HG02759 (cell line): Measurements from ENCODE around the gene UNC79.

Source experiments
- ATAC-seq: cut with Tn5 transposase; IDR thresholded peaks from one replicate; pipeline ENCODE4 v1.9.1; 2021; ENCODE audit warnings: mild to moderate bottlenecking, moderate library complexity; ENCODE audit not compliant: unreplicated experiment

UNC79 gene

DNA sequence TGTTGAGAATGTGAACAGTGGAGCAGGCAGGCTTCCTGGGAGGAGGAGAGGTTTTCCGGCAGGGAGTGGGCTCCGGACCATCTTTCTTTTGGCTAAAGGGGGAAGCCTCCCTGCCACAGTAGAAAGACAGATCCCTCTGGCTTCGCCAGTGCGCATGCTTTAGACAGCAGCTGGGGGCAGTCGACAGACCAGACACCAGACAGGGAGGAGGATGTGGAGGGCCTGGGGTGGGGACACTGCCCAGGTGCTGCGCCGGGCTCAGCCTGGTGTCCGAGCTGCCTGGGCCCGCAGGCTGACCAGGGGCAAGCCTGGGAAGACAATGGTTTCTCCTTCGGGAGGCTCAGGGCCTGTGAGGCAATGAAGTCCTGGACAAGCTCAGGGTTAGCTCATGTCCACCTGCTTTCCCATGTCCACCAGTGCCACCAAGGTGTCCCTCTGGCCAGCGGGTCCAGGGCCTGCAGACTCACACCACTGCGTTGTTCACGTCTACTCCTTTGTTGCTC is 290.3 kb downstream of the UNC79 start:
- no peak for ATAC-seq

DNA sequence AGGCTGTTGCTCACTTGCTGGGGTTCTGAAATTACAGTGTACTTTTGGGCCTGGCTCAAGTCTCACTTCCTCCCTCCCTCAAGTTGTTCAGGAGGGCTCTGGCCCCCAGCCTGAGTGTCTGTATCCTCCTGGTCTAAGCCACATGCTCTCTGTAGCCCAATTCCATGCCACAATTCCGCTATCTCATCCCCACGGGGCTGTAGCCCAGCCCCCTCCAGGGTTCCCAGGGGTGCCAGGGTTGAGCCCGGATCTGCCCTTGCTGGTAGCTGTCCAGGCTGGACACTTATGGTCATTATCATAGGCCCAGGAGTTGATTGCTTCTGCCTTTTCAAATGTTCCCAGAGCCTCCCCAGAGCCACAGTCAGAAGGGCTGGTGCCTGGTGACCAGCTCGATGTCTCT is 292.3 kb downstream of the UNC79 start:
- ATAC-seq: no peak

DNA sequence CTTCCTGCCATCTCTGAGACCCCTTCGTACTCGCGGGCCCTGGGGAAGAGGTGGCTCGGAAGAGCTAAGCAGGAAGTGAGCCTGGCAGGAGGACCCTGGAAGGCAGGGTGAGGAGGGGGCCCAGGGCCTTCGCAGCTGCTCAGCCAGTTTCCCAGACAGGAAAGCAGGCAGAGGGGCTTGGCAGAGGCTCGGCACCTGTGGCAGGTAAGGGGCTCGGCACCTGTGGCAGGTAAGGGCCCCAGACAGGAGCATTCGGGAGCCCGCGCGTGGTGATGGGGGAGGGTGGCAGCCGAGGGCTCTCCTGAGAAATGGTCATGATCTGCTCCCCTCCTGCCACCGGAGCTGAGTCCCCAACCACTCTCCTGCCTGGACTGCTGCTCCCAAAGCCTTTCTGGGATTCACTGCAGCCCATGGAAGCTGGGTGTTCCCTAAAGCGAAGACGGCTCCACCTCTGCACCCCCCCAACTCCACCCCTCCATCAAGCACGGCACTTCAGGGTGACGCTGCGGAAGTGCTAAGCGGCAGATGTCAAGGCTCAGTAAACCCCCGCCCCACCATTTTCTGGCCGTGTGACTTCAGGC is 294.4 kb downstream of the UNC79 start:
- ATAC-seq: no peak

DNA sequence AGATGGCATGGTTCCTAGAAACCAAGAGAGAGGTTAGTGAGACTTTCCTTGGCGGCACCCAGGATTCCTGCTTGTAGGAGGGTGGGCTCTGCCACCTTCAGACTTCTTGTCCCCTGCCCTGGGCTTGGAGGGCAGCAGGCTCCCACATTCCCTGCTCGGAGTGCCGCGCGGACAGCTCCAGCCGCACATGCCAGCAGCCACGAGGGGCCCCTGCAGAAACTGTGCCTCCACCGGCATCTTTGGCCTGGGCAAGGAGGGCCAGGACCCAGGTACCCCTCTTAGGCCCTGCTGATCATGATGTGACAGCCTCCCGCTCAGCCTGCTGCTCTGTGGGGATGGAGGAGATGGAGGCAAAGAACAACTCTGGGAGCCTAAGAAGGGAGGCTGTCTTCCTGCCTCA is 295.3 kb downstream of the UNC79 start:
- no peak for ATAC-seq

DNA sequence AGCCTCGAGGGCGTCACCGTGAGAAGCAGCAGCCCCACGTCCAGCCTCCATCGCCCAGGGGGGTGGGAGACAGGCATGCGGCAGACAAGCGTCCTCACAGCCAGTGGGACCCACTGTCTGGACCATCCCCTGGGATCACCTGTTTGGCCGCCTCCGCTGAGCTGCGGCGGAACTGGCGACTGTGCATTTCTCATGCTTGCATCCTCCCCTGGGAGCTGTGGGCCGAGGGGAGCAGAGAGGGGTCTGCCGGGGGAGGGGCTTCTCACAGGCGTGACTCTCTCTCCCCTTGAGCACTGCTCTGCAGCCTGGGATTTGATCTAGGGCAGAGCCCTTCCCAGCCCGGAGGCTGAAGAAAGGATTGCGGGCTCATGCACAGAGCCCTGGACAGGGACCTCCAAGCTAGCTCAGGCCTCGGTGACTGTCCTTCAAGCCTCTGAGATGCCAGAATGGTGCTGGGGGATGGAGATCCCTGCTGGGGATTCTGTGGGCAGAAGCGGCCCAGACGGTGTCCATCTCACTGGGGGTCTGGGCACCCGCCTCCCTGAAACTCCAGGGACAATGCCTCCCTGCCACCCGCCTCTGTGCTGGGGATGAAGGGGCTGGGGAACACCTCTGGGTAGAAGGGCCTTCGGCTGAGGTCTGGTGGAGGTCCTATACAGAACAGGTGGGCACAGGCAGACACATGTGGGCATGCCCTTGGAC is 296.5 kb downstream of the UNC79 start:
- ATAC-seq: no peak

DNA sequence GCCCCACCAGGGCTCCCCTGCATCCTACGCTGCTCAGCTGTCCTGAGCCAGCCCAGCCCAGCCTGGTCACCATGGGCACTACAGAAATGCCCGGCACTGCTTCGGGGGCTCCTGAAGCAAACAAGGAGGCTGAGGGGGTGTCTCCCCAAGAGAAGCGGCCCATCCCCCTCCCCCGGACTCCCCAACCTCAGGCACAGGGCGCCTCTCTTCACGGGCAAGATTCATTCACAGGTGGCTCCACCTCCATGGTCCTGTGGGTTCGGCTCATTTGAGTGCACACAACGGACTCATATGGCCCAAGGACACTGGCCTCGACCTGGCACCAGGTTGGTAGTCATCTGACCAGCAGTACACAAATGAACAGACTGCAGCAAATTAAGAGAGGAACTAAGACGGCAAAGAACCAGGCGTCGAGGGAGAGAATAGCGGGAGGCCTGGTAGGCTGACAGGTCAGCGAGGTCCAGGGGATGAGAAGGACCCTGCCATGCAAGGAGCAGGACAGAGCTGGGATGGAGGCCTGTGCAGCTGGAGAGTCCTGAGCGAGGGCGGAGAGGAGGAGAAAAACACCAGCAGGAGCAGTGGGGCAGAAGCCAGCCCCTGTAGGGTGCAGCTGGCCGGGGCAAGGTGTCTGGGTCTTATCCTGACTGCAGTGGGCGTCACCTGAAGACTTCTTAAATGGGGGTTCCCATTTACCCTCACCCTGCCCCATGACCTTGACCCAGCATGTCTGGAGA is 297.3 kb downstream of the UNC79 start:
- ATAC-seq: no peak

DNA sequence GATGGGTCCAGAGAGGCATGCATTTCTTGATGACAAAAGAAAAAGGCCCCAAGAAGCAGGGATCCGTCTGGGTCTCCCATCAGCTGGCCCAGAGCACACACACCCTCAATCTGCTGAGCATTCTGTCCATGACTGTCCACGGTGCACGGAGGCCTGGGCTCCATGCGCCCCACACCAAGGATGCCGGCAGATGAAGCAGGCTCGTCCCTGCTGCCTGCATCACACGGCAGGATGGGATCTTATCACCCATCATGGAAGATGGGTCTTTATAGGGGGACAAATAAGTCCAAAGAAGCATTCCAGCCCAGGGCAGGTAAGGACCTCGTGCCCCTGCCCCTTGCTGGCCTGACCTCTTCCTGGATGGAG is 297.9 kb downstream of the UNC79 start:
- ATAC-seq: no peak

DNA sequence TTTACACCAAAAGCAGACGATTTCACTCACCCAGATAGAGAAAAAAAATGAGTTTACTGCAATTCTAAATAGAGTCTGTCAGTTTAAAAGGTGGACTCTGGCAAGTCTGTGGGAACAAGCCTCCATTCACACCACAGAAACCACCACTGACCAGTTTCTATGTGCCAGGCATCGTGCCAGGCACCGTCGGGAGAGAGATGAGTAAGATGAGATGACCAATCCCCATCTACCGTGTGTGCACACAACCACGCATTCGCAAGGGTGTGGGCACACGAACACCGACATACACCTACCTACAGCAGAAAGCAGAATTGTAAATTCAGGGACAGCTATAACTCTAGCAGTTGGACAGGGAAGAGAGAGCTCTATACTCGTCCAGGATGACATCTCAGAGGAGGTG is 299.3 kb downstream of the UNC79 start:
- no peak for ATAC-seq

DNA sequence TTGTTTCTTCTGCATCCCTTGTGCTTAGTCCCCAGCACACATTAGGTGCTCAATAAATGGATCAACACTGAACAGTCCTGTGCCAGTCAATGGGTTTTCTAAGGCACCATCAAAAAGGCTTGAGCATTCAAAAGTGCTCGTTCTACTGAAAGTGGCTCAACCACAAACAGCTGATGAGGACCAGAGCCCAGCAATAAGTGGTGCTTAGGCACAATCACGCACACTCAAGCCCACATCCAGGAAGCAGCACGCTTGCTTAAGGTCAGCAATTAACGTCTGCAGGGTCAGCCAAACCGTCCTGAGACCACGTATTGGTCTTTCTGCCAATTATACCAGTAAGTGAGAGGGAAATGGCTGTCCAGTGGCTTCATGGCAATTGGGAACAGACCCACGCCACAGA is 301.0 kb downstream of the UNC79 start:
- ATAC-seq: no peak

DNA sequence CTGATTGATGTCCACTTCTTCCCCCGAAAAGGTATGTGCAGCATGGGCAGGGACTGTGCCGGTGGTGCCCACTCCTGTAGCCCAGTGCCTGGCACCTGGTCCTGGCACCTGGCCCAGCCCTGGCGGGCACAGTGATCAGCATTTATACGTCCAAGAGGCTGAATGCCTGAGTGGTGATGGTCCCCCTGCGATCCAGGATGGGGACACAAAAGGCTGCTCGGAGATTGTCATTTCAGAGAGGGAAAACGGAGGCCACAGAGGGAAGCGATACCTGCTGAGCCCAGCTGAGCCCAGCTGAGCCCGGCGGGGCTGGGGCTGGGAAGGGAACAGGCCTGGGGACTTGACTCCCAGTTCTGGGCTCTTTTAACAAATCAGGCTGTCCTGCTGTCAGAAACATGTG is 301.8 kb downstream of the UNC79 start:
- ATAC-seq: no peak

DNA sequence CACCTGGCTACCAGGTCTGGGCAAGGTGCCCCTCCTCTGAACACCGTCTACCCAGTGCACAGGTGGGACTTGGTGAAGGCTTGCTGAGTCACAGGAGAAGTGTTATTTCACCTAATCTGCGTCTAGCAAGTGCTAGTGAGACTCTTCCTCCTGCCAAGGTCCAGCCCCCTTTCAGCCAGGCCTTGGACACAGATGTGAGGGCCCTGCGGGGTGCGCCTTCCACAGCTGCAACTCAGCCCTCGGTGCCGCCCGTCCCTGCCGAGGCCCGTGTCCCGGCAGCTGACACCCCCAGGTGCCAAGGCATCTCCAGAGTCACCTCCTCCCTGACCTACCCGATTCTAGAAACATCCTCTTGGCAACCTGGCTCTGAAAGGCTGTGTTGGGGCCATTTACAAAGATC is 302.5 kb downstream of the UNC79 start:
- ATAC-seq: no peak

DNA sequence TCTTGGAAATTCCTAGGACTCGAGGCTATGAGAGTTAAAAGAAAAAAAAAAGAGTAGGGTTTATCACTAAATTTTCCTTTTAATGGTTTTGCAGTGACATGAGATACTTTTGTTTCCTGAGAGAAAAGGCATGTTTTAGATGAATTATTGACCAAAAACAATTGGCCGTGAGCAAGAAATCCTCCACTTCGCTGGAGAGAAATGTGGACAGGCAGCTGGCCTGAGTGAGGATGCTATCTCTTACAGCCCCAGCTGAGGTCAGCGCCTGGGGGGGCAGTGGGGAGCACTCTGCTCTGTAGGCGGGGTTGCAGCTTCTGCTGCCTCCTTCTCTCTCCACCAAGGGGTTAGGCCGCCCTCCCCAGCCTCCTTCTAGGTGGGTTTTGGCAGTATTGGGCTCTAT is 302.9 kb downstream of the UNC79 start:
- ATAC-seq: no peak

DNA sequence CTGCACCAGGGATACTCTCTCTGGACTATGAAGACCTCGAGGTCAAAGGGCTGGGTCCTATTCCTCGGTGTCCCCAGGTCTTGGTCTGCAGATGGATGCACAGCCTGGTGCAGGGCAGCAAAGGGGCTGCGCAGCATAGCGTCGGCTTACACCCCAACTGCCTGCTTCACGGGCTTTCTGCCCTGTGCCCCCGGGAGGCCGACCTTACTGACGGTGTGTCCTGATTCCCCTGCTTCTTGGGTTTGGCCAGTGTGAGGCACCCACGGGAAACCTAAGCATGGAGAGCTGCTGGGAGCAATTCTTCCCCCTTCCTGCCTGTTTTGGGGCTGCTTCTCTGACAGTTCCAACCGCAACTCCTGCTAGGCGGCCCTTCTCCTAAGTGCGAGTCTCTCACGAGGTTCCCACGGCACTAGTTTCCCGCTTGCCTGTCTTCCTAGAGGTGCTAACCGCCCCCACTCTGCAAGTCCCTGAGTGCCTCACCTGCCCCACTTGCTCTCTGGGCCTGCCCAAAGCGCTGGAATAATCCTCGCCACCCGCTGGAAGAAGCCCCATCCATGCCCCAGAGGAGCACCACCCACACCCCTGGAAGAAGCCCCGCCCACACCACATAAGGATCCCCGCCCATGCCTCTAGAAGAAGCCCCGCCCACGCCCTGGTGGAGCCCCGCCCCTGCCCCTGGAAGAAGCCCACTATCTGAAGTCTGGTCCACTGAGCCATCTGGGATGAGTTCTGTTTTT is 303.5 kb downstream of the UNC79 start:
- ATAC-seq: no peak

DNA sequence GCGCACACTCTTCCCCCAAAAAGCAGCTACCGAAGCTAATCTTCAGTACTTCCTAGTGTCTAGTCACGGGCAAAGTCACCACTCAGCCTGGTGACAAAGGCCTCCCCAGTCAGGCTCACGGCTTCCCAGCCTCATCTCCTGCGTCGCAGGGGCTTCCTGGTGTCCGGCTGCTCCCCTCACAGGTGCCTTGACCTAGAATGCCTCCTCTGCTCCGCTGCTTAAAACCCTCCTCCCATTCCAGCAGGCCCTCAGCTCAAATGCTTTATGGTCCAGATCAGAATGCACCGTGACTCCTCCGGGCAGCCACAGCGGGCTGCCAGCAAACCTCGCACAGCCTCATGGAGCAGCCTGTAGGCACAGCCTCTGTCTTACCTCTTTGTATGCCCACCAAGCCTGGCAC is 304.5 kb downstream of the UNC79 start:
- ATAC-seq: no peak

DNA sequence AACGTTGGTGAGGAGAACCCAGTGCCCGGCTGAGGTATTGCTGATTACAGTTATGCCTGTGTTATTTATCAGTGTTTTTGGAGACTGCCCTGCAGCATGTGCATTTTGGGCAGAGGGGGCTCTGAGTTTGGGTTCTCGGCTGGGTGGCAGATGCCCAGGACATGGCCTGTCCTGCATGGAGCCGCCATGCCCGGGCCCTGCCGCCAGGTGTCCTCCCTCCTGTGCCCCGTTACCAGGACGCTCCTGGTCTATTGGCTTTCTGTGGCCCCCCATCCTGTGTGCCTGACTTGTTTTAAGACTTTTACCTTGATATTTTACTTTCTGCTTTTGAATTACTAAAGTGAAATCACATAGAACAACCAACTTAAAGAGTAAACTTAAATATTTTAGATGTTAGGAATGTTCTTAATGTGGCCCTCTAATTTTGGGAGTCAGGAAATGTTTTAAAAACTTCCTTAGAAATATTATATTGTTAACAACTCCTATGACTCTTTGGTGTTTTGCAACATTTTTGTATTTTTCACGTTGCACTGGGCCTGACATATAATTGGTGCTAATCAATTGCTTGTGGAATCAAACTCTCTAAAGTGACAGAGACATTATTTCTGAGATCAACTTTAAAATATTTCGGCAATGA is 305.8 kb downstream of the UNC79 start:
- no peak for ATAC-seq

DNA sequence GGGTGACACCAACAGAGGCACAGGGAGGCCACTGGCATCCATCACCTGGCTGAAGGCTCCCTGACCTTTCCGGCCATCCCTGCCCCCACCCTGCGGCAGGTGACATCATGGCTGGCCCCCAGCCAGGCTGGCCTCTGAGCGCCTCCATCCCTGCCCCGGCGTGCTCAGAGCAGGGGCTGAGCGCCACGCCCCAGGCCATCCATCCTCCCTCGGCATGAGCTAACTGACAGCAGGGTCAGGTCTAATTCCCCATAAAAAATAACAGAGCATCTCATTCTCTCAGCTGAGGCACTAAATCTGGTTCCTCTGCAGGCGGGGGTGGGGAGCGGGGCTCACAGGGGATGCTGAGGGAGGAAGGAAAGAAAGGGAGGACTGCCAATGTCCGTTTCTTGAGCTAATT is 306.9 kb downstream of the UNC79 start:
- no peak for ATAC-seq

DNA sequence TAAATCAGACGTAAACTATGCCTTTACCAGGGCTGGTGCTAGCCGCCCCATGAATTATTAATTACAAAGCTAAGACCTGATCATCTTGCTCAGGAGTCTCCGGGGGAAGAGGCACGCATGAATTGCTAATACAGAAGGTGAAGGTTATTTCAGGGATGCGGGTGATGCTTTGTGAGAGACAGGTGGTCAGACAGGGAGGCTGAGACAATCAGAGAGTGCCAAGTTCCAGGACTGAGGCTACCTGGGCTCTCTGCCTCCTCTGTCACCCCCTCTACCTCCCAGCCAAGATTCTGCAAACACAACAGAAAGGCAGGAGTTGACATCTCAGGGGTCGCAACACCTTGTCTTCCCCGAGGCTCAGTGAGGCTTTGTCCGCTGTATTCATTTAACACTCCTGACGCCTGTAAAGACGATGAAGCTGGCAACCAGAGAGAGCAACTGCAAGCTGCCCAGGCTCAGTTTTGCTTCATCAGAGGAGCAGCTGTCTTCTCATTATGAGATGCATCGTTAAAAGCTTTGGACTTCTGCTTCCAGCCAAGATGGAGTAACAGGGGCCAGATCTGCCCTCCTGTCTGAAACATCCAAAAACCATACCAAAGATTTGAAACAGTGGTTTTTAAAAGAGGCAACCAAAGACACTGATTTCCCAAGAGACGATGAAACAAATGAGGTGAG is 311.0 kb downstream of the UNC79 start:
- ATAC-seq: no peak

DNA sequence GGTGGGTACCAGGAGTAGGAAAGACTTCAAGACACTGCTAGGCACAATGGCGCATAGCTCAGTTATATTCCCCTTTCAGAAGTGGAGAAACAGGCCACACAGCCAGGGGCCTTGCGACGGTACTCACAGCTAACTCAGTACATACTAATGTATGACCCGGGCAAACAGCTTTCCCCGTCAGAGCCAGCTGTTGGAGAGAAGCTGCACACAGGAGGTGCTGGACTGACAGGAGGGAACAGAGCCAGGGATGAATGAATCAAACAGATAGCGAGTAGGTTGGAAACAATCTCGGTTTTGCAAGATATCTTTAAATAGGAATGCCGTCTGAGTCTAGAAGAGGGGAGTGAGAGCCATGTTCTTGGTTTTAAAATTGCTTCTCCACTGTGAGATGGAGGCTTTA is 312.0 kb downstream of the UNC79 start:
- no peak for ATAC-seq

DNA sequence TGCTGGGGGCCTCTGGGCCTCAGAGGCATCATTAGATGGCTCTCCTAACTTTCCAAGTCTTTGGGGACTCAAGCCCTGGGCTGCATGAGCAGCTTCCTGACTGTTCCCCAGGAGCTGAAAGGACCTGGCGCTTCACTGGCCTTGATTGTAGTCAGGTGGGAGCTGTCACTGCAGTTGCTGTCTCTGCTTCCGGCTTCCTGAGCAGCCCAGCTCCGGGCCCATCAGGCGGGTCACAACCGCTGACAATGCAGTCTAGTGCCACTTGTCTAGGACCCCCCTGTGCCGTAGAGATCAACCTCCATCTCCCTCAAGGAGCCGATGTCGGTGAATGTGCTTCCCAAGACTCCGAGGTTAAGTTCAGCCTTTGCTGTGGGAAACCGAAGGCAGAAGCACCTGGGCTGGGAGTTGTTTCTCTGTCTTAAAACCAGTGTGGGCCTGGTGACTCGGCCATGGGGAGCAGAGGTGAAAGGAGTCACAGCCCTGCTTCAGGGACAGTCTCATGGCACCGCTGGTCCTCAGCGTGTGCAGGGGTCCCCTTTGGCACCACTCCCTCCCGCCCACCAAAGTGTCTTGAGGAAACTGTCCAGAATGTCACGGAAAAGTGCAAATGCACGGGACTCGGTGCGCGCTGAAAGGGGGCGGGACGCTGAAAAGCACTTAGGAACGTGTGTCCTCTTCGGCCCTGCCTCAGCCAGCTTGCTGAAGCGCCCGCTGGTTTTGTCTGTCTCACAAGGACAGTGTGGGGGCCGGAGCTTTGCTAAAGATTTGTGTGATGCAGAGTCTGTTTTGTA is 312.7 kb downstream of the UNC79 start:
- no peak for ATAC-seq

DNA sequence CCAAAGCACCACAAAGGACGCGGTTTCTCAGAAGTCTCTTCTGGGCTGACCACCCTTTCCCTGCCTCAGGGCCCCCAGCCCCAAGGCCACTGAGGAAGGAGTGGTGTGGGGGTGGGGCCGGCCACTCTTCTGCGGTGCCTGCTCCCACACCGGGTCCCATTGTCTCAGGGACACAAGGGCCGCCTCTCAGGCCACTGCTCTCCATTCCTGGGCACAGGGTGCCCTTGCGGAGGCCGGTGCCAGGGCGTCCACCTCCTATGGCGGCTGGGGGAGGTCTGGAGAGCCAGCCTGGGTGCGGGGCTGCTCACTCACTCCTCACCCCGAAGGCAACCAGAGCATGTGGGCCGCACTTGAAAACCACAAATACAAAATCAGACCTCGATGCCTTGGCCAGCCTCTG is 313.4 kb downstream of the UNC79 start:
- ATAC-seq: no peak
